ENCODE results near the gene RAB43.
"Not testable (repeated sequence)": the region's sequence is repeated elsewhere in the genome, so short reads cannot be mapped to it uniquely, and the experiment has no call there.

The RAB43 gene

GRCh38 chr3:129121792-129122411, at the start of gene RAB43:
TSS of gene RAB43 (minus strand) at chr3:129121804. CDS start at chr3:129121489, 315 bp downstream.
- peak; percentile 98 for DNase-seq (ENCODE audit: low spot score)

- DNase-seq (ENCODE audit: low spot score): no peak
Observed at GRCh38 chr3:129166579-129167332, 45.2 kb upstream of the RAB43 start.

- not testable (repeated sequence) for DNase-seq (ENCODE audit: low spot score)
Observed at GRCh38 chr3:129165594-129165993, 44.0 kb upstream of the RAB43 start.

GRCh38 chr3:129164500-129164899, 42.9 kb upstream of the RAB43 start:
- DNase-seq (ENCODE audit: low spot score): no peak

GRCh38 chr3:129162729-129163579, 41.4 kb upstream of the RAB43 start:
- DNase-seq (ENCODE audit: low spot score): no peak

- peak; percentile 22 for DNase-seq (ENCODE audit: low spot score)
Observed at GRCh38 chr3:129161860-129162271, 40.3 kb upstream of the RAB43 start.

- peak; percentile 97 for DNase-seq (ENCODE audit: low spot score)
Observed at GRCh38 chr3:129160891-129161859, 39.6 kb upstream of the RAB43 start, which contains the start of gene ISY1. TSS of gene ISY1 (minus strand) at chr3:129161063. CDS start at chr3:129160975, 88 bp downstream.

GRCh38 chr3:129144786-129145185, 23.2 kb upstream of the RAB43 start:
- no peak for DNase-seq (ENCODE audit: low spot score)

- not testable (repeated sequence) for DNase-seq (ENCODE audit: low spot score)
Observed at GRCh38 chr3:129141011-129141410, 19.4 kb upstream of the RAB43 start.

- DNase-seq (ENCODE audit: low spot score): no peak
Observed at GRCh38 chr3:129139911-129140310, 18.3 kb upstream of the RAB43 start.

GRCh38 chr3:129136275-129136674, 14.7 kb upstream of the RAB43 start:
- not testable (repeated sequence) for DNase-seq (ENCODE audit: low spot score)

- DNase-seq (ENCODE audit: low spot score): no peak
Observed at GRCh38 chr3:129132097-129132866, 10.7 kb upstream of the RAB43 start.

- no peak for DNase-seq (ENCODE audit: low spot score)
Observed at GRCh38 chr3:129131465-129132088, 10.0 kb upstream of the RAB43 start.

- no peak for DNase-seq (ENCODE audit: low spot score)
Observed at GRCh38 chr3:129130291-129130813, 8.7 kb upstream of the RAB43 start.

GRCh38 chr3:129128357-129129155, 7.0 kb upstream of the RAB43 start:
- DNase-seq (ENCODE audit: low spot score): no peak

- no peak for DNase-seq (ENCODE audit: low spot score)
Observed at GRCh38 chr3:129126726-129127280, 5.2 kb upstream of the RAB43 start.

GRCh38 chr3:129123314-129124060, 1.9 kb upstream of the RAB43 start:
- peak; percentile 37 for DNase-seq (ENCODE audit: low spot score)

All from AG20443 (cell line).